ENCODE measurements around the gene PYDC1.

GRCh38 chr16:31189412-31189778, 27.5 kb downstream of the PYDC1 start:
- TF ChIP-seq CTCF (IDR thresholded peaks at IDR 0.05) (no peak), POLR2A (IDR thresholded peaks at IDR 0.05) (no peak)

Measured in uterus (tissue), 2 donors.